ENCODE results near the gene NXNL1.
A peak's percentile ranks its signal among the peaks of the same experiment; 100 is the strongest.

NXNL1 gene

GRCh38 chr19:17455308-17456123 lies 5.2 kb downstream of the NXNL1 start:
- no peak for DNase-seq

- no peak for DNase-seq
These were observed 6.1 kb downstream of the NXNL1 start for GRCh38 chr19:17454576-17455071.

- no peak for DNase-seq
These were observed 8.9 kb downstream of the NXNL1 start for GRCh38 chr19:17451820-17452219.

- no peak for DNase-seq
These were observed 10.3 kb downstream of the NXNL1 start for GRCh38 chr19:17450264-17451075.

- peak; percentile 24 for DNase-seq
These were observed 12.4 kb downstream of the NXNL1 start, which contains the start of gene TMEM221 for GRCh38 chr19:17448131-17448967. Gene TMEM221, minus strand, starts transcription at chr19:17448668. Its CDS starts 206 bp downstream, at chr19:17448462.

- no peak for DNase-seq
These were observed 13.0 kb downstream of the NXNL1 start for GRCh38 chr19:17447704-17448130.

- DNase-seq = no peak
These were observed 15.1 kb downstream of the NXNL1 start for GRCh38 chr19:17445526-17446165.

- peak; percentile 44 for DNase-seq
These were observed 19.3 kb downstream of the NXNL1 start for GRCh38 chr19:17441241-17442021.

- no peak for DNase-seq
These were observed 23.9 kb downstream of the NXNL1 start for GRCh38 chr19:17436874-17437267.

- no peak for DNase-seq
These were observed 24.4 kb downstream of the NXNL1 start for GRCh38 chr19:17436094-17436873.

GRCh38 chr19:17435218-17435617 lies 25.5 kb downstream of the NXNL1 start:
- DNase-seq = no peak

GRCh38 chr19:17431417-17431816 lies 29.3 kb downstream of the NXNL1 start:
- DNase-seq = no peak

- DNase-seq = no peak
These were observed 31.0 kb downstream of the NXNL1 start for GRCh38 chr19:17429641-17430113.

GRCh38 chr19:17424743-17425365 lies 35.9 kb downstream of the NXNL1 start:
- peak; percentile 32 for DNase-seq

- no peak for DNase-seq
These were observed 37.1 kb downstream of the NXNL1 start for GRCh38 chr19:17423429-17424208.

- no peak for DNase-seq
These were observed 38.8 kb downstream of the NXNL1 start for GRCh38 chr19:17421942-17422341.

GRCh38 chr19:17420475-17420924 lies 40.2 kb downstream of the NXNL1 start:
- peak; percentile 14 for DNase-seq

- DNase-seq = peak; percentile 100
These were observed 40.9 kb downstream of the NXNL1 start, which contains the start of gene MVB12A for GRCh38 chr19:17419621-17420474. Gene MVB12A, plus strand, starts transcription at chr19:17420047. Its CDS starts 89 bp downstream, at chr19:17420136.

Measured in fibroblast of skin of right biceps (primary cell).